Left hindlimb (tissue), 1 donor: ENCODE measurements around the gene TMEM272.

ENCODE experiments used
- DNase-seq: peaks from one replicate; pipeline ENCODE4 v3.0.0-alpha.2; 2018

The TMEM272 gene

DNA sequence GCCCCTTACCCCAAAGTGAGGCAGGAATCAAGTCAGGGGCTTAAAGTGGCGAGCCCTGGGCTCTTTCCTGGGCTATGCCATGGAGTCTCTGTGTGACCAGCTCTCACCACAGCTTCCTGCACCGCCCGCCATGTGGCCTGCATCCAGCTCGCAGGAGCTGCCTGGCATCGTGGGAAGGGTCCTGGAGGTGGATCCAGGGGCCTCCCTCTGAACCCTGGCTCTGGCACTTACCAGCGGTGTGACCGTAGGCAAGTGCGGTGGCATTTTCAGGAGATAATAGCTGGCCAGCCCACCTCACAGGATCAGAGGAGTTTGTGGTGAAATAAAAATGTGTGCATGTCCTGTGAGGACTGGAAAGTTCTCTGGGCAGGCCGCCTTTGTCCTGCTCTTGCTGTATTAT, 67.1 kb downstream of the TMEM272 start:
- DNase-seq = no peak

- DNase-seq = no peak
These were observed 68.8 kb downstream of the TMEM272 start for GRCh38 chr13:51776179-51776578.

GRCh38 chr13:51773515-51773914, 71.5 kb downstream of the TMEM272 start:
- DNase-seq = no peak

DNA sequence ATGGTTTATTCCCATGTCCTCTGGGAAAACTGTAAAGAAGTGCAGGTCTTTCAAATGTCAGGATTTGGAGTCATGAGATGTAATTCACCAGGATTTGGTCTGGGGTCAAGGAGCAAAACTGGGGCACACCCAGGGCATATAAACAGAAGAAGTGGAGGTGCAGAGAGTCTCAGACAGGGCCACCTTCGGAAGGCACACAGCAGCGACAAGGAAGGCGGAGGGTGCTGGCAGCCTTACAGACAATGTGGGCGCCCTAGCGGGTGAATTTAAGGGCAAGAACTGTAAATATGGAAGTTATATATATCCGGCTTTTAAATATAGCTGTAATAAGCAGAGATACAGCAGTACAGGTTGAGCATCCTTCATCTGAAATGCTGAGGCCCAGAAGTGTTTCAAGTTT, 72.2 kb downstream of the TMEM272 start:
- no peak for DNase-seq

DNA sequence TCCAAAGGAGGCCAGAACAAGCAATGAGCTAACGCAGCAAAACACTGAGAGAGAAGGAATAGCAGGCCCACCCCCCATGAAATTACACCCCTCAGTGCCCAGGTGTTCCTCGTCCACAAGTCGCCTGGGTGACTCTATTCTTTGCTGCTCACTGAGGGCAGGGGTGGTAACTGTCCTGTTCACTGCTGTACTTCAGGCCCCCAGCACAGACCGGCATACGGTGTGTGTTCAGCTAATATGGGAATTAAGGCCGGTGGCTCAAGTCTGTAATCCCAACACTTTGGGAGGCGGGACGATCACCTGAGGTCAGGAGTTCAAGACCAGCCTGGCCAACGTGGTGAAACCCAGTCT, 72.9 kb downstream of the TMEM272 start:
- no peak for DNase-seq

- no peak for DNase-seq
These were observed 73.4 kb downstream of the TMEM272 start for GRCh38 chr13:51771418-51772104.

DNA sequence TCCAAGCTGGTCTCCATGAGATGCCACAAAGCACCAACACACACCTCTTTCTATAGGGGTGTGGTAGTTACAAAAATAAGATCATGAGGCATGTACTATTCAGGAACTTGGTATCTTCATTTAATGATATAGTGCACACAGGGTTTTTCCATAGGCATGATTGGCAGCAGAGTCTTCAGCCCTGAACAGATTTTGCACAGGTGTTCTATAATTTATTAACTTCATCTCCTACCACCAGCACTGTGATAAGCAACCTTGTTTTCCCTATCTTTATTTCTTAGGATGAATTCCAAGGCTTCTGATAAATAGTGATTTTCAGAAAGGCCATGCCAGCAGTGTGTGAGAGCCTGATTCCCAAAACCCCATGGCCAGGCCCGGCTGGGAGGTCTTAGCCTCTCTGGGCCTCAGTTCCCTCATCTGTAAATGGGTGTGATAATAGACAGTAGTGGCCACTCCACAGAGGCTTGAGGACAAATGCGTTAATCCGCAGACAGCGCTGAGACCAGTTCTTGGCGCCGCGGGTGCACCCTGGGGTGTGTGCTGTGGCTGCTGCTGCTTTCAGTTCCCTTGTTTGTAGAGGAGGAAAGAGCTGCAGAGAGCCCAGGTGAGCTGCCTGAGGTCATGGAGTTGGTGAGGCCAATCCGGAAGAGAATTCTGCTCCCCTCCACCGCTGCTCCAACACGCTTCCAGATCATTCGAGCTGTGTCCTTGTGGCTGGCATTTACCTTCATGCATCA, 74.1 kb downstream of the TMEM272 start:
- no peak for DNase-seq

GRCh38 chr13:51770160-51770559, 74.8 kb downstream of the TMEM272 start:
- DNase-seq = no peak

GRCh38 chr13:51769455-51770127, 75.4 kb downstream of the TMEM272 start:
- DNase-seq = no peak

DNA sequence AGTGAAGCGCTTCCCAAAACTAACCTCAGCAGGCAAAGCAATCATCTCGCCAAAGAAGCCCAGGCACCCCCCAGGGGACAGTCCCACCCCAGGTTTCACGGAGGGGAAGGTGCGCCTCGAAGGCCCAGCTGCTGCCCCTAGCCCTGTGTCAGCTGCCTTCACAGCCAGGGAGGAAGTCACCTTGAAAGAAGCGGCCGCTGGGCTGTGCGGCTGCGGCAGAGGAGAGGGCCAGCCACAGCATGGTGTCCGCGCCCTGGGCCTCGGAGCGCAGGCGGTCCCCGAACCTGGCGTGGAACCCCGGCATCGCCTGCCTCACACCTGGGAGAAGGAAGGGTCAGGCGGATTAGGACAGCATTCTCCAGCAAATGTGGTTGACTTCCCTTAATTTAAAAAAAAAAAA, 76.0 kb downstream of the TMEM272 start:
- DNase-seq = no peak

GRCh38 chr13:51768378-51768921, 76.5 kb downstream of the TMEM272 start:
- no peak for DNase-seq

GRCh38 chr13:51767100-51767499, 77.9 kb downstream of the TMEM272 start:
- DNase-seq = no peak

DNA sequence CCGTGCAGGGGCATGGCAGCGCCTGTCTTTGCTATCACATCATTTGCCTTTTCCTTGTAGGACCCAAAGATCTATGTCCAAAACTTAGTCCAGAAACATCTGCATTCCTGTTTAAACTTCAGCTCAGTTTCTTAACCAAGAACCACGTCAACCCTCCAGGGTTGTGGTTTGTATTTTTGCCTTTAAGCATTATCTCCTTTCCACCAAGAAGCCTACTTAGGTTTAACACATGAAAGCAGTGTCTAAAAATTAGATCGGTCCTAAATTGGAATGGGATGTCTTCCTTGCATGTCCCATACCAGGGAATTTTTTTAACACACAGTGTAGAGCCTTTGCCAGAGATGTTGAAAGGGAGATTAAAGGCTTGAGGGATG, 79.8 kb downstream of the TMEM272 start:
- no peak for DNase-seq

- DNase-seq = no peak
These were observed 80.5 kb downstream of the TMEM272 start for GRCh38 chr13:51764184-51765141.

DNA sequence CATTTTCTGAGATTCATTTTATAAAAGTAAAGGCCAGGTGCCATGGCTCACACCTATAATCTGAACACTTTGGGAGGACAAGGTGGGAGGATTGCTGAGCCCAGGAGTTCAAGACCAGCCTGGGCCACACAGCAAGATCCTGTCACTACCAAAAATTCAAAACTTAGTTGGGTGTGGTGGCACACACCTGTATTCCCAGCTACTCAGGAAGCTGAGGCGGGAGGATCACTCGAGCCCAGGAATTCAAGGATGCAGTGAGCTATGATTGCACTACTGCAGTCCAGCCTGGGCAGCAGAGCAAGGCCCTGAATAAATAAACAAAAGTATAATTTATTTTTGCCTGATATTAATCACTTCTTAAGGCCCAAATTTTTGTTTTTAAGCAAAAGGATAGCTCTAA, 81.5 kb downstream of the TMEM272 start:
- DNase-seq = no peak
